HUES64 (cell line): ENCODE data around the gene JPH4.
A peak's percentile ranks its signal among the peaks of the same experiment; 100 is the strongest.
"Not testable (repeated sequence)": the region's sequence is repeated elsewhere in the genome, so short reads cannot be mapped to it uniquely, and the experiment has no call there.

ENCODE experiments used
- H3K27ac ChIP-seq: 2 replicates; pipeline ENCODE4 v1.7.0; 2013; ENCODE audit warnings: low read depth, low read length, inconsistent platforms
- H3K27me3 ChIP-seq: 2 replicates; pipeline ENCODE4 v1.6.1; 2013; ENCODE audit warnings: mild to moderate bottlenecking, low read length; ENCODE audit not compliant: insufficient read depth
- H3K36me3 ChIP-seq: 2 replicates; pipeline ENCODE4 v1.6.1; 2013; ENCODE audit warnings: mild to moderate bottlenecking, low read length; ENCODE audit not compliant: insufficient read depth
- H3K4me1 ChIP-seq: 2 replicates; pipeline ENCODE4 v1.6.1; 2013; ENCODE audit warnings: mild to moderate bottlenecking, low read length, moderate library complexity; ENCODE audit not compliant: insufficient read depth
- H3K4me3 ChIP-seq: 2 replicates; pipeline ENCODE4 v1.5.1; 2013; ENCODE audit warnings: mild to moderate bottlenecking, low read length, moderate library complexity
- H3K9ac ChIP-seq: 2 replicates; pipeline ENCODE4 v1.6.1; 2013; ENCODE audit warnings: mild to moderate bottlenecking, low read depth, low read length
- H3K9me3 ChIP-seq: 2 replicates; pipeline ENCODE4 v1.6.1; 2013; ENCODE audit warnings: low read depth, low read length; ENCODE audit not compliant: insufficient read depth
- WGBS: fragments of 150-250, 120-280 bp; methylation state at CpG from one replicate; pipeline ENCODE4 v1.1.7; 2013; ENCODE audit warnings: missing lambda C conversion rate; 5-methylcytosine and 5-hydroxymethylcytosine counted together

Gene JPH4

DNA sequence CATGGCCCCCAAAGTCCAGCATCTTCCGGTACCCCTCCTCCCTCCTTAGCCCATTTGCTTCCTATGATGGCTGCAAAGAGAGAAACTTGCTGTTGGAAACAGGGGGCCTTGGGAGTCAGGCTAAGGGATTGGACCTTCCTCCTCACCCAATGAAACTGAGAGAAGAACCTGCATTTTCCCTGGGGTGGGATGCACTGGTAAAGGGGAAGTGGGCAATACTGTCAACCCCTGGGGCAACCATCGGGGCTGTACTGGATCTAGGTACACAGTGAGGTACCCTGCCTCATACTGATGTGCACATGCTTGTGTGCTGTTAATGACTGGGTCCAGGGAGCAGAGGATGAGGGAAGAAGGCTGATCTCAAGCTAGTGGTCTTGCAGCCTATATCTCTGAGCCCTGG lies 11.0 kb upstream of the JPH4 start:
- Histone ChIP-seq H3K9ac (no peak overlapping the region), H3K36me3 (no peaks in the 10 kb centered on the region), H3K4me1 (peaks cover 2% of the 10 kb centered on the region; the same call in 1 of the 2 replicates), H3K27ac (no peak overlapping the region), H3K4me3 (no peak overlapping the region), H3K9me3 (no peaks in the 10 kb centered on the region), H3K27me3 (no peaks in the 10 kb centered on the region)
- 89% methylated on average over 1 of the region's 2 CpGs for WGBS

DNA sequence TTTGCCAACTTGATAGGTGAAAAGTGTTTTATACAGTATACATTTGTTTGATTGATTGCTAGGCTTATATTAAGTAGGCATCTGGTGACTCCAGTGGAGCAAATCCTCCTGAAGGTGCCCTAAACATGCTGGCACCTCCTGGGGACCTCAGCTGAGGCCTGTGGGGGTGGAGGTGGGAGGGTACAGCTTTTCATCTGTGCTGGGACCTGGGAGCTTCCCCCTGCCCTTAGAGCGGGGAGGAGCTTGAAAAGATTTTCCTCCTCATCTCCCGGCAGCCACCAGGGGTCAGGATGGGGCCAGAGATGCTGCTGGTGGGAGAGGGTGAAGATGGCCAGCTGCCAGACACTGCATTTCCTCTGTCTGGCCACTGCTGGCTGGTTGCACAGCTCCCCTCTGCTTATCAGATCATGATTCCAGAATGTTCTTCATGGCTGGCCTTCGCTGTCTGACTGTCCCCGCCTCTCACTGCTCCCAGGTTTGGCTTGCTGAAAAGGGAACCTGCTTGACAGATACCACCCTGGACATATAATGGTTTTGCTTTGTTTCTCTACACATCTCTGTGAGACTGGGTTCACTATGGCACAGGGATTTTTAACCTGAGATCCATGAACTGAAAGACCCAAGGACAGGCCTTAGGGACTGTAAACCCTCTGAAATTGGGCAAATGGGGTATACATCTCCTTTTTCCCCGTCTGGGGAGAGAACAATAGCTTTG lies 10.5 kb upstream of the JPH4 start:
- no peaks in the 10 kb centered on the region for H3K27me3 ChIP-seq
- 26% methylated on average over 4 of the region's 5 CpGs for whole genome bisulfite sequencing
- H3K27ac ChIP-seq = no peak overlapping the region
- peaks cover 2% of the 10 kb centered on the region; the same call in 1 of the 2 replicates for H3K4me1 ChIP-seq
- no peak overlapping the region for H3K4me3 ChIP-seq
- H3K36me3 ChIP-seq = no peaks in the 10 kb centered on the region
- H3K9me3 ChIP-seq = no peaks in the 10 kb centered on the region
- H3K9ac ChIP-seq = no peak overlapping the region

DNA sequence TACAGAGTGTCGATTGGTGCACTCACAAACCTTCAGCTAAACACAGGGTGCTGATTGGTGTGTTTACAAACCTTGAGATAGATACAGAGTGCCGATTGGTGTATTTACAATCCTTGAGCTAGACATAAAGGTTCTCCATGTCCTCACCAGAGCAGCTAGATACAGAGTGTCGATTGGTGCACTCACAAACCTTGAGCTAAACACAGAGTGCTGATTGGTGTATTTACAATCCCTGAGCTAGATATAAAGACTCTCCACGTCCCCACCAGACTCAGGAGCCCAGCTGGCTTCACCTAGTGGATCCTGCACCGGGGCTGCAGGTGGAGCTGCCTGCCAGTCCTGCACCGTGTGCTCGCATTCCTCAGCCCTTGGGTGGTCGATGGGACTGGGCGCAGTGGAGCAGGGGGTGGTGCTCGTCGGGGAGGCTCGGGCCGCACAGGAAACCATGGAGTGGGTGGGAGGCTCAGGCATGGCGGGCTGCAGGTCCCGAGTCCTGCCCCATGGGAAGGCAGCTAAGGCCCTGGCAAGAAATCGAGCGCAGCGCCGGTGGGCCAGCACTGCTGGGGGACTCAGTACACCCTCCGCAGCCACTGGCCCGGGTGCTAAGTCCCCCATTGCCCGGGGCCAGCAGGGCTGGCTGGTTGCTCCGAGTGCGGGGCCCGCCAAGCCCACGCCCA lies 6.1 kb upstream of the JPH4 start:
- not testable (repeated sequence) for H3K27me3 ChIP-seq, H3K9ac ChIP-seq, H3K4me1 ChIP-seq, H3K36me3 ChIP-seq, H3K9me3 ChIP-seq, H3K4me3 ChIP-seq, H3K27ac ChIP-seq
- WGBS = 95% methylated on average over 24 of the region's 26 CpGs

DNA sequence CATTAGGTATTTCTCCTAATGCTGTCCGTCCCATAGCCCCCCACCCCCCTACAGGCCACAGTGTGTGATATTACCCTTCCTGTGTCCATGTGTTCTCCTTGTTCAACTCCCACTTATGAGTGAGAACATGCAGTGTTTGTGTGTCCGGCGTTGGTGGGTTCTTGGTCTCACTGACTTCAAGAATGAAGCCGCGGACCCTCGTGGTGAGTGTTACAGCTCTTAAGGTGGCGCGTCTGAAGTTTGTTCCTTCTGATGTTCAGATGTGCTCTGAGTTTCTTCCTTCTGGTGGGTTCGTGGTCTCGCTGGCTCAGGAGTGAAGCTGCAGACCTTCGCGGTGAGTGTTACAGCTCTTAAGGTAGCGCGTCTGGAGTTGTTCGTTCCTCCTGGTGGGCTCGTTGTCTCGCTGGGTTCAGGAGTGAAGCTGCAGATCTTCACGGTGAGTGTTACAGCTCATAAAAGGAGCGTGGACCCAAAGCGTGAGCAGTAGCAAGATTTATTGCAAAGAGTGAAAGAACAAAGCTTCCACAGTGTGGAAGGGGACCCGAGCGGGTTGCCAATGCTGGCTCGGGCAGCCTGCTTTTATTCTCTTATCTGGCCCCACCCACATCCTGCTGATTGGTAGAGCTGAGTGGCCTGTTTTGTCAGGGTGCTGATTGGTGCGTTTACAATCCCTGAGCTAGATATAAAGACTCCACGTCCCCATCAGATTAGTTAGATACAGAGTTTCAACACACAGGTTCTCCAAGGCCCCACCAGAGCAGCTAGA lies 5.4 kb upstream of the JPH4 start:
- H3K36me3 ChIP-seq, H3K9me3 ChIP-seq, H3K4me3 ChIP-seq, H3K4me1 ChIP-seq, H3K9ac ChIP-seq, H3K27ac ChIP-seq: not testable (repeated sequence)
- peaks cover 10% of the 10 kb centered on the region for H3K27me3 ChIP-seq
- WGBS = 94% methylated on average over 22 of the region's 25 CpGs

DNA sequence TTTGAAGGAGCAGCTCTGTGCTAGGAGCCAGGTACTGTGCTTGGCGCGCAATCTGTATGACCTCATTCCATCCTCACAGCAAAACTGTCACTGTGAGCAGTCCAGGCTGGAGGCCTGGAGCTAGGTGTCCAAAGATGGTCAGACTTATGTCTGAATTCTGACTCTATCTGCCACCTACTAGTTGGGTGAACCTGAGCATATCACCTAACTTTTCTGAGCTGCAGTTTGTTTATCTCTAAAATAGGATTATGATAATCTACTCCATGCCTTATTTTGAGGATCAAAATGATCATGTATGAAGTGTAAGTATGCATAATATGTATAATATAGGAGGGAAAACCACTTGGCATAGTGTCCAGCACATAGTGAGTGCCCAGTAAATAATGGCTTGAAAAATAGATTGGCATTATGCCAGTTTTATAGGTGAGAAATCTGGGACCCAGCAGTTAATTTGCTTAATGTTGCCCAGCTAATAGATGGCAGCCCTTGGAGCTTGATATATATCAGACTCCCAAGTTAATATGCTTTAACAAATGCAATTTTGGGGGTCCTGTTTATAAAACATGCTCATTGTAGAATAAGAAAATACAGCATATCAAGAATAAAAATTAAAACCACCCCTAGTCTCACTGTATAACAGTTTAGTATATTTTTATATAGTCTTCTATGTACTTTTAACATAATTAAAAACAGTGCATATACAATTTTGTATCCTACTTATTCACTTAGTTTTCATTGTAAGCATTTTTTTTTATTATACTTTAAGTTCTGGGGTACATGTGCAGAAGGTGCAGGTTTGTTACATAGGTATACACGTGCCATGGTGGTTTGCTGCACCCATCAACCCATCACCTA lies 4.5 kb upstream of the JPH4 start:
- no peak overlapping the region for H3K9ac ChIP-seq
- H3K27ac ChIP-seq = no peak overlapping the region
- no peaks in the 10 kb centered on the region for H3K9me3 ChIP-seq
- H3K27me3 ChIP-seq = peaks cover 16% of the 10 kb centered on the region
- H3K4me3 ChIP-seq = no peak overlapping the region
- H3K4me1 ChIP-seq = peaks cover 2% of the 10 kb centered on the region; the same call in 1 of the 2 replicates
- H3K36me3 ChIP-seq = no peaks in the 10 kb centered on the region
- 88% methylated on average over 3 of the region's 3 CpGs for WGBS

DNA sequence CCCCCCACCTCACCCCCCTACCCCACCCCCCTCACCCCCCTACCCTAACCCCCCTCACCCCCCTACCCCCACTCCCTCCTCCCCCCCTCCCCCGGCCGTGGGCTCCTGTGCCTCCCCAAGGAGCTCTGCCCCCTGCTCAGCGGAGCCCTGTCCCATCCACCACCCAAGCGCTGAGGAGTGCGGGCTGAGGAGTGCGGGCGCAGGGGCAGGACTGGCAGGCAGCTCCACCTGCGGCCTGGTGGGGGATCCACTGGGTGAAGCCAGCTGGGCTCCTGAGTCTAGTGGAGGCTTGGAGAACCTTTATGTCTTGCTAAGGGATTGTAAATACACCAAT lies 2.3 kb upstream of the JPH4 start:
- H3K27me3 ChIP-seq = peaks cover 38% of the 10 kb centered on the region
- peaks cover 2% of the 10 kb centered on the region; the same call in 1 of the 2 replicates for H3K4me1 ChIP-seq
- no peak overlapping the region for H3K9ac ChIP-seq
- H3K9me3 ChIP-seq = no peaks in the 10 kb centered on the region
- H3K4me3 ChIP-seq = no peak overlapping the region
- H3K27ac ChIP-seq = no peak overlapping the region
- H3K36me3 ChIP-seq = no peaks in the 10 kb centered on the region
- 90% methylated on average over 7 of the region's 8 CpGs for WGBS

DNA sequence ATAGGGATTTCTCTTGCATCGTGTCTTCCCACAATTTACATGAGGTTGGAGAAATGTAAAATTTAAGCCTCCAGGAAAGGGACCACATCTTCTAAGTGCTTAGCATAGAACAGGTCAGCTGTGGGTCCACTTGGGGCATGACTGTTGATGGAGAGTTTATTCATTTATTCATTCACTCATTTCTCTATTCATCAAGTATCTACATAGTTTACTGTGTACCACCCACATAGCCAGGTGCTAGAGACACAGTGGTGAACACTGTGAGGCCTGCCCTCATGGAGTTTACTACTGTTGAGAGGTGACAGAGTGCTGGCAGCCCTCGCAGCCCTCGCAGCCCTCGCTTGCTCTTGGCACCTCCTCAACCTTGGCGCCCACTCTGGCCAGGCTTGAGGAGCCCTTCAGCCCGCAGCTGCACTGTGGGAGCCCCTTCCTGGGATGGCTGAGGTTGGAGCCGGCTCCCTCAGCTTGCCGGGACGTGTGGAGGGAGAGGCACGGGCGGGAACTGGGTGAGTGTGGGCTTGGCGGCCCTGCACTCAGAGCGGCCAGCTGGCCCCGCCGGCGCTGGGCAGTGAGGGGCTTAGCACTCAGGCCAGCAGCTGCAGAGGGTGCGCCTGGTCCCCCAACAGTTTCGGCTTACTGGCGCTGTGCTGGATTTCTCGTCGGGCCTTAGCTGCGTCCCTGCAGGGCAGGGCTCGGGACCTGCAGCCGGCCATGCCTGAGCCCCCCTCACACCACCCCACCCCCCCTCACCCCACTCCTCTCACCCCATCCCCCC lies 1.7 kb upstream of the JPH4 start:
- no peak overlapping the region for H3K9ac ChIP-seq
- WGBS = 92% methylated on average over 21 of the region's 24 CpGs
- H3K36me3 ChIP-seq = no peaks in the 10 kb centered on the region
- no peak overlapping the region for H3K4me3 ChIP-seq
- H3K27ac ChIP-seq = no peak overlapping the region
- peaks cover 2% of the 10 kb centered on the region; the same call in 1 of the 2 replicates for H3K4me1 ChIP-seq
- peaks cover 44% of the 10 kb centered on the region for H3K27me3 ChIP-seq
- no peaks in the 10 kb centered on the region for H3K9me3 ChIP-seq

DNA sequence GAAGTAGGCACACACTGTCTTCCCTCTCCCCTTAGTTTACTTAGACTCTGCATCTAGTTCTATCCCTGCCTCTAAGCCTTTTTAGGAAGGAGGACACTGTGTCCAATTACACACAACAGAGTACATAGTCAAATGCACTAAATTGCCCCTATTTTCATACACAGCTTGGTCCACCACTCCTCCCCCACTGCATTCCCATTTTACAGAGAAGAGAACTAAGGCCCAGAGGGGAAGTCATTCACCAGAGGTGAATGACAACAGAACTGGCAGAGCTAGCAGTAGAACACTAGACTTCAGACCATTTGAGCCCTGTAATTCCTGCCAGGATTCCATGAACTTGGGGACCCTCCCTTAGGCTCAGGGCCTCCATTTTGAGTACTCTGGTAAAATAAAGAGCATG lies 1.1 kb upstream of the JPH4 start:
- Histone ChIP-seq H3K36me3 (no peaks in the 10 kb centered on the region), H3K27me3 (peaks cover 50% of the 10 kb centered on the region), H3K4me3 (no peak overlapping the region), H3K9me3 (no peaks in the 10 kb centered on the region), H3K27ac (no peak overlapping the region), H3K9ac (no peak overlapping the region), H3K4me1 (peaks cover 2% of the 10 kb centered on the region; the same call in 1 of the 2 replicates)

DNA sequence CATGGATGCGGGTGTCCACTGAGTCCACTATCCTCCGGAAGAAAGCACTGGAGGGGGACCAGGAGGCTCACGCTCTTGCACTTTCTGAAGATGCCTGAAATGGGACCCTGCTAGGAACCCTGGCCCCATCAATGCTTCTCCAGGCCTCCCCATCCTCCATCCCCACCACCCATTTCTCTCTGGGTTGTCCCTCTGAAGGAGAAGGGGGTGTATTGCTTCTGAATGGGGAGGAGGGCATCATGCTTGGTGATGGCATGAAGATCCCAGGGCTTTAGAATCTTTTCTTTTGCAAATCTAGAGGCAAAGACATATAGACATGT lies 681 bp upstream of the JPH4 start:
- no peak overlapping the region for H3K27ac ChIP-seq
- H3K4me1 ChIP-seq = peaks cover 2% of the 10 kb centered on the region; the same call in 1 of the 2 replicates
- no peaks in the 10 kb centered on the region for H3K9me3 ChIP-seq
- WGBS = 71% methylated on average over 3 of the region's 3 CpGs
- no peaks in the 10 kb centered on the region for H3K36me3 ChIP-seq
- H3K9ac ChIP-seq = no peak overlapping the region
- H3K27me3 ChIP-seq = peaks cover 51% of the 10 kb centered on the region
- peak overlapping the region; percentile 60; the same call in 1 of the 2 replicates for H3K4me3 ChIP-seq

DNA sequence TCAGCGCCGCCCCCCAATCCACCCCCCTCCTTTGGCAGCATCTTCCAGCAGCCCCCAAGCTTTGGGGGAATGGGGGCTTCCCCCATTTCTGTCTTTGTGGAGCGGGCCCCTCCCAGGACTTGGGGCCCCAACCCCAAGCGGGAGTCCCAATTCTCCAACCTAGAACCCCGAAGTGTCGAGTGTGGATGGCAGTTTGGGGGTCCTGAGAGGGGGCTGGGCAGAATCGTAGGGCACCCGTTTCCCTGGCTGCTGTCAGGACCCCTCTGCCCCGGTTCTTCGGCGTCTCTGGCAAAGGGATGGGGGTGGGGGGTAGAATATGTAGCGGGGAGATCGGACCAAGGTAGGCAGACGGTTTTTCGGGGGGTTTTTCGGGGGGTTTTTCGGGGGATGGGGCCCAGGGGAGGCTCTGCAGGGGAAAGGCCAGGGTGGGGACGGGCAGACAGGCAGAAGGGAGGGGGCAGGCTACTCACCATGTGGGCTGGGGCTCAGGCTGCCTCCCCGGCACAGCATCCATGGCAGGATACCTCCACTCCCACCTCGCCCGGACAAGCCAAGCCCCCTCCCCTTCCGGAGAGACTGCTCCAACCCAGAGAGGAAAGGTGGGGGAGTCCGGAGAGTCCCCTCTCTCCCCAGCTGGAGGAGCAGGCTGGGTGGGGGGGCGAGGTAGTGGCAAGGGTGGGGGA lies 739 bp downstream of the JPH4 start:
- peaks cover 6% of the 10 kb centered on the region; the same call in 1 of the 2 replicates for H3K4me1 ChIP-seq
- H3K4me3 ChIP-seq = peak overlapping the region; percentile 60
- no peaks in the 10 kb centered on the region for H3K36me3 ChIP-seq
- WGBS = 2% methylated on average over 20 of the region's 24 CpGs
- H3K27ac ChIP-seq = no peak overlapping the region
- no peak overlapping the region for H3K9ac ChIP-seq
- H3K27me3 ChIP-seq = peaks cover 51% of the 10 kb centered on the region
- no peaks in the 10 kb centered on the region for H3K9me3 ChIP-seq
